ENCODE data around the gene FBXL7. TPM values are rescaled to one million over a fixed set of nuclear protein-coding genes. Genes with fewer than 3 reads are reported as not detected.

The FBXL7 gene
- total RNA-seq, 2 experiments from 2014 or later, result not detected

GRCh38 chr5:15637345-15637744, 137.4 kb downstream of the FBXL7 start:
- Mint-ChIP-seq H3K4me3 (no peak overlapping the region), H3K9me3 (peaks cover 1% of the 10 kb centered on the region), H3K36me3 (ENCODE audit: low read depth) (no peaks in the 10 kb centered on the region), H3K4me1 (ENCODE audit: low read depth) (no peaks in the 10 kb centered on the region), H3K27ac (no peak overlapping the region), H3K27me3 (no peaks in the 10 kb centered on the region)
- ATAC-seq (no peak), DNase-seq (no peak)
- POLR2A ChIA-PET, result no interaction called here
- CTCF ChIA-PET, result no interaction called here
- no peak for TF ChIP-seq CTCF (IDR thresholded peaks at IDR 0.05)
- intact Hi-C loops (cut with micrococcal nuclease), result no loop called here

GRCh38 chr5:15637886-15638285, 137.9 kb downstream of the FBXL7 start:
- no peak for DNase-seq
- no peaks in the 10 kb centered on the region for H3K27me3 Mint-ChIP-seq
- no peak for ATAC-seq
- H3K36me3 Mint-ChIP-seq (ENCODE audit: low read depth), result no peaks in the 10 kb centered on the region
- ChIA-PET POLR2A (no interaction called here), CTCF (no interaction called here)
- no peak for TF ChIP-seq CTCF (IDR thresholded peaks at IDR 0.05)
- no peak overlapping the region for H3K27ac Mint-ChIP-seq
- intact Hi-C loops (cut with micrococcal nuclease), result no loop called here
- H3K4me3 Mint-ChIP-seq, result no peak overlapping the region
- H3K9me3 Mint-ChIP-seq, result peaks cover 1% of the 10 kb centered on the region
- H3K4me1 Mint-ChIP-seq (ENCODE audit: low read depth), result no peaks in the 10 kb centered on the region

GRCh38 chr5:15638296-15638695, 138.3 kb downstream of the FBXL7 start:
- POLR2A ChIA-PET, result no interaction called here

GRCh38 chr5:15639288-15639687, 139.3 kb downstream of the FBXL7 start:
- H3K4me3 Mint-ChIP-seq, result no peak overlapping the region
- no peaks in the 10 kb centered on the region for H3K4me1 Mint-ChIP-seq (ENCODE audit: low read depth)
- no peak for ATAC-seq
- intact Hi-C loops (cut with micrococcal nuclease), result no loop called here
- no peaks in the 10 kb centered on the region for H3K36me3 Mint-ChIP-seq (ENCODE audit: low read depth)
- peaks cover 1% of the 10 kb centered on the region for H3K9me3 Mint-ChIP-seq
- no peak for DNase-seq
- TF ChIP-seq CTCF (IDR thresholded peaks at IDR 0.05), result no peak
- POLR2A ChIA-PET, result no interaction called here
- H3K27ac Mint-ChIP-seq, result no peak overlapping the region
- CTCF ChIA-PET, result no interaction called here
- H3K27me3 Mint-ChIP-seq, result no peaks in the 10 kb centered on the region

More at GRCh38 chr5:15638296-15638695, 138.3 kb downstream of the FBXL7 start:
- no peak for DNase-seq
- Mint-ChIP-seq H3K27me3 (no peaks in the 10 kb centered on the region), H3K4me3 (no peak overlapping the region), H3K36me3 (ENCODE audit: low read depth) (no peaks in the 10 kb centered on the region), H3K9me3 (peaks cover 1% of the 10 kb centered on the region), H3K4me1 (ENCODE audit: low read depth) (no peaks in the 10 kb centered on the region), H3K27ac (no peak overlapping the region)
- CTCF ChIA-PET, result no interaction called here
- intact Hi-C loops (cut with micrococcal nuclease), result no loop called here
- TF ChIP-seq CTCF (IDR thresholded peaks at IDR 0.05), result no peak
- ATAC-seq, result no peak

- Mint-ChIP-seq H3K27ac (no peak overlapping the region), H3K27me3 (no peaks in the 10 kb centered on the region), H3K4me1 (ENCODE audit: low read depth) (no peaks in the 10 kb centered on the region), H3K36me3 (ENCODE audit: low read depth) (no peaks in the 10 kb centered on the region), H3K4me3 (no peak overlapping the region), H3K9me3 (peaks cover 1% of the 10 kb centered on the region)
- intact Hi-C loops (cut with micrococcal nuclease), result no loop called here
- ChIA-PET POLR2A (no interaction called here), CTCF (no interaction called here)
- no peak for TF ChIP-seq CTCF (IDR thresholded peaks at IDR 0.05)
- no peak for ATAC-seq
- DNase-seq, result no peak
Observed at GRCh38 chr5:15640116-15640515, 140.1 kb downstream of the FBXL7 start.
